Measurements from ENCODE around the gene CEPT1.
"Not testable (repeated sequence)": the region's sequence is repeated elsewhere in the genome, so short reads cannot be mapped to it uniquely, and the experiment has no call there.

CEPT1 gene

DNA sequence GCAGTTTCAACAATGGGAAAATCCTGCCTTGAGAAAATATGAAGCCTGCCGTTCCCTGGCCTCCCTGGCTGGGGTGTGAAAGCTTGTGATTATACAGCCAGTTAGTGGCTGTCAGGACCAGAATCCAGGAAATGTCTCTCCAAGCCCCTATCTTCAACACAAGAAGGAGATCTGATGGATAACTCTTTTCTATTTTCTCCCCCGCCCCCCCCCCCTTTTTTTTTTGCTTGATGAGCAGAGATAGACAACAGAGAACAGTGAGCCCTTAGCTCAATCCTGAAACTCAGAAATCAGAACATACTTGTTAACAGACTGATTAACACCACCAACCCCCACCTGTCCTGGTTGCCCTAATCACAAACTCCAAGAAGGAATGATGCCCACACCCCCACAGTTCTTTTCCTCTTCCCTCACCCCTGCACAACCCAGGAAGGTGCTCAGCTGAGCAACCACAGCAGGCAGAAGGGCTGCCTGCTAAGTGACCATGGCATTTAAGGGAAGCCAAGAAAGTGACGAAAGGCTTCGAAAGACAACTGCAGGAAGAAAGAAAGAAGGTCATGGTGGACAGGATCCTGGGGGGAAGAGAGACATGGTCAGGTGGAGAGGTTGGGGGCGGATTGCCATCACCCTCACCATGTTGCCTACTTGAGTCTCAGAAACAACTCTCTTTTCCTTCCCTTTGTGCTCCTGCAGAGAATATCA, 72.8 kb downstream of the CEPT1 start:
- DNase-seq (ENCODE audit: low spot score) = no peak

DNA sequence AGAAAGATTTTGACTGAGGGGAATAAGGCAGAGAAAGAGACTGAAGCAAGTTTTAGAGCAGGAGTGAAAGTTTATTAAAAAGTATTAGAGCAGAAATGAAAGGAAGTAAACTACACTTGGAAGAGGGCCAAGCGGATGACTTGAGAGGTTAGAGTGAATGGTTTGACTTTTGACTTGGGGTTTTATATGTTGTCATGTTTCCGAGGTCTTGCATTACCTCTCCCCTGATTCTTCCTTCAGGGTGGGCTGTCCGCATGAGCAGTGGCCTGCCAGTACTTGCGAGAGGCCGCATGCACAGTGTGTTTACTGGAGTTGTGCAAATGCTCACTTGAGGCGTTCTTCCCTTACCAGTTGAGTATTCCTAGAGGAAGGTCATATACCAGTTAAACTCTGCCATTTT, 73.4 kb downstream of the CEPT1 start:
- DNase-seq (ENCODE audit: low spot score) = no peak

GRCh38 chr1:111214074-111214801, 74.2 kb downstream of the CEPT1 start:
- DNase-seq (ENCODE audit: low spot score) = no peak

DNA sequence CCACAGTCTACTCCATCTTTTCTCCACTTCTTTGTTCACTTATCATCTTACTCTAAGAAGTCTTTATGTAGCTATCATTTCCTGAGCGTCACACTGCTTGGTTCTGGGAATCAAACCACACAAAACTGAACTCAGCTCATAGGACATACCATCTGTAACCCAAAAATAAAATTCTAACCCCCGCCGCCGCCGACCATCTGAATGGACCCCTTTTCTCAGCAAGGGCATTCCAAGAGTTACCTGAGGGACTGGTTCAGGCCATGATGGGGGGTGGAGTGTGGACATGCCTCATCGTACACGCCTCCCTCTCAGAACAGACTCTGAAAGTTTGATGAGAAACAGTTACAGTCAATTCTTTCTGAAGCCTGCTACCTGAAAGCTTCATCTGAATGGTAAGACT, 74.9 kb downstream of the CEPT1 start:
- DNase-seq (ENCODE audit: low spot score) = no peak

GRCh38 chr1:111215285-111215684, 75.3 kb downstream of the CEPT1 start:
- DNase-seq (ENCODE audit: low spot score) = not testable (repeated sequence)

- DNase-seq (ENCODE audit: low spot score) = no peak
Observed at GRCh38 chr1:111216751-111217150, 76.7 kb downstream of the CEPT1 start.

DNA sequence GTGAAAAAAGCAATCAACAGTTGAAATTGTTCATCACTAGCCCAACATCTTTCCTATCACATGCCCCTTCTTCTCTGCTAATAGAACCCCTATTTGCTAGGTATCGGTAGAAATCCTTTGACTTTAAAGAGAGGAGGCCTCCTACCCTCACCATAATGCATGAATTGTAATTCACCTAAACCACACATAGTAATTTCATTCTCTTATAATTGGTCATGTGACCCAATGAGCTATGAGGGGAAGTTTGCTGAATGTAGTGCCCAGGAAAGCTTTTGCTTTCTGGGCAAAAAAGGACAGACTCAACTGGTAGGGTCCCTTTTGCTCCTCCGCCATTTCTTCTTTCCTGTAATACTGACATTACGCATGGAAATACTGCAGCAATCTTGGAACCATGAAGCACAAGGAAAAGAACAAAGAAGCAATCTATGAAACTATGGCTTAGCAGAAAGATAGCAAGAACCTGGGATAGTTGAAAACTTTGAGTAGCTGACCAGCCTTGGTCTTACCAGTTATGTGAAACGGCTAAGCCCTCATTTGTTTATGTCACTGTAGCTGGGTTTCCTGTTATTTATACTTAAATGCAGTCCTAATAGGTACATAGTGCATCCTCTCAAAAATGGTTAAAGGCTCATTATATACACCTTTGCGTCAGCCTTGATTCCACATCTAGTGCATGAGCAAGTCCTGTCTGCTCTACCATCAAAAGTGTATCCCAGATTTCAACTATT, 77.3 kb downstream of the CEPT1 start:
- DNase-seq (ENCODE audit: low spot score) = no peak

DNA sequence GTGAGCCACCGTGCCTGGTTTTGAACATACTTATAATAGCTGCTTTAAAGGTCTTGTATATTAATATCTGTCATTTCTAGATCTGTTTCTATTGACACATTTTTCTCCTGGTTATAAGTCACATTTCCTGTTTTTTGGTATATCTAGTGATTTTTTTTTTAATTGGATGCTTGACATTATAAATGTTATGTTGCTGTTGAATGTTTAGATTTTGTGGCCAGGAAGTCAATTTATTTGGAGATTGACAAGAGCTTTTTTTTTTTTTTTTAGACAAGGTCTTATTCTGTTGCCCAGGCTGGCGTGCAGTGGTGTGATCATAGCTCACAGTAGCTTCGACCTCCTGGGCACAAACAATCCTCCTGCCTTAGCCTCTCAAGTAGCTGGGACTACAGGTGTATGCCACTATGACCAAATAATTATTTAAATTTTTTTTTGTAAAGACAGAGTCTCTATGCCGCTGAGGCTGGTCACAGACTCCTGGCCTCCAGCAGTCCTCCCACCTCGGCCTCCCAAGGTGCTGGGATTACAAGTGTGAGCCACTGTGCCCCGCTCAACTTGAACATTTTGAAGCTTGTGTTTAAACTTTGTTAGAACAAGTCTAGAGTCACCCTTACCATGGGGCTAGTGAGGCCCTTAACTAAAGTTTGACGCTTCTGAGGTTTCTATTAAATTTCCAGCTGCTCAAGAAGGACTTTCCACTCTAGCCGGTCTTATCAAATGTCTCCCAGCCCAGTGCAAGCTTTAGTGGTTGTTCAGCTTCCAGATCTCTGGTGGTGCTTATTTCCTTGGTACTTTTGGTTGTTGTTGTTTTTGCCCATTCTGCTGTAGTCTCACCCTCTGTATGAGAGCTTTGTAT, 78.9 kb downstream of the CEPT1 start:
- DNase-seq (ENCODE audit: low spot score) = no peak

- DNase-seq (ENCODE audit: low spot score) = no peak
Observed at GRCh38 chr1:111219557-111220286, 79.7 kb downstream of the CEPT1 start.

DNA sequence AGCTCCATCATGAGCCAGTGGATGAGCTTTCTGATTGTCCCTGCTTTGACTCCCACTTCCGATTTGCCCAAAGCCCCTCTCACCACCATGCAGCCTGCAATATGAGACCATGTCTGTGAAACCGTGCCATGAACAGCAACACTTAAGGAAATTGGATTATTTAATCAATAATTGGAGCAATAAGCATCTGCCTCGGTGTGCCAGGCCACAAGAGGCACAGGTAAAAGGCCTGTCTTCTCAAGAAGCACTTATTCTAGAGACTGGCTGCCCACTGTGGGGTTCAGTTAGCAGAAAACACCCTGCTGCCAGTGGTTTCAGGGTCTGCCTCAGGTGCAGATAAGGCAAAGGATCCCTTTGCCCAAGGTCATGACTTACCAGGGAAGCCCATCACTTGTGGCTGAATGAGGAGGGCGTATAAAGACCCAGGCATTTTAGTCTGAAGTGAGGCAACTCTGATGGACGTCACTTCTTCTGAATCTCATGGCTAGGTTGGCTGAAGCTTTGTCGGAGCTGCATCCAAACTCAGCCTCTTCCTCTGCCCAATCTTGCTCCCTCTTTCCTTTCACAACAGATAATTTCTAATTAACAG, 80.4 kb downstream of the CEPT1 start:
- no peak for DNase-seq (ENCODE audit: low spot score)

DNA sequence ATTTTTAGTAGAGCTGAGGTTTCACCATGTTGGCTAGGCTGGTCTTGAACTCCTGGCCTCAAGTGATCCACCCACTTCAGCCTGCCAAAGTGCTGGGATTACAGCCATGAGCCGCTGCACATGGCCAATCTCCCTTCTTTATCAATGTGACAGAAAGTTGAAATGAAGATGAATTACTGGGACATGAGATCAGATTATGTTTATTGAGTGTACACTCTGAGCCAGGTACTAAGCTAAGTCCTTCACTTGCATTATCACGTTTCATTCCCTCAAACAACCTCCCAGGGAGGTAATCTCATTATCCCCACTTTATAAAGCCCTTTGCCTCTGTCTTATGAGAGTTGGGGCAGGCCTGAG, 81.2 kb downstream of the CEPT1 start:
- no peak for DNase-seq (ENCODE audit: low spot score)

GRCh38 chr1:111221633-111222291, 81.7 kb downstream of the CEPT1 start:
- DNase-seq (ENCODE audit: low spot score) = no peak

DNA sequence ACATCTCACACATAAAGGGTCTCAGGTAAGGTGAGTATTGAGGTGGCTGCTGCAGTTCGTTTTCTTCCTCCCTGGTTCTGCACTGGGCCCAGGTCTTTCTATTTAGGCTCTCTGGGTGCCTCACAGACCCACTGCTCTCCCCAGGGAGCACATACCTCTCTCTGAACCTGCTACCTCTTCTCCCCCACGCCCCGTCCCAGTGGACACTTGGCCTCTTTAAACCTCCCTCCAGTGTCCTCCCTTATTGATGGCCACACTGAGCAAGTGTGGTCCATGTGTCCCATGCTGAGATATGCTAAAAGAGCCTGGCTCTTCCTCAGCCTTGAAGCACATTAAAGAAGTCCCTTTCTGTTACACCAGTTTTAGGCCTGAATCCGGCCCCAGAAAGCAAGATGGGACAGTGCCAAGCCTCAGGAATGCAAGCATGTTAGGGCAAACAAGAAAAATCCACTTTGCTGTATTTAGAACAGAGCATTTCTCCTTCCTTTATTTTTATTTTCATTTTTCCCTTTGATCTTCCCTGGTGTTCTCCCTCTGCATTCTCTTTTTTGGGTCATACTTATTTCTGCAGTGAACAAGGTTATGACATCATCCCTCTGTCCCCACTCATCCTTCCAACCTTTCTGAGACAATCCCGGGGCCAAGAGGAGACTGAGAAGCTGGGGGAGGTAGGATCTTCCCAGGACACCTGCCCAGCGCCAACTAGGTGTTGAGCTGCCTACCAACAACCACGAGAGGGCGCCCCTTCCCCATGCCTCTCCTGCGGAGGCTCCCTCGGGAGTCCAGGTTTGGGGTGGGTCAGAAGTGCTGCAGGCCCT, 82.5 kb downstream of the CEPT1 start:
- peak; percentile 61 for DNase-seq (ENCODE audit: low spot score)

DNA sequence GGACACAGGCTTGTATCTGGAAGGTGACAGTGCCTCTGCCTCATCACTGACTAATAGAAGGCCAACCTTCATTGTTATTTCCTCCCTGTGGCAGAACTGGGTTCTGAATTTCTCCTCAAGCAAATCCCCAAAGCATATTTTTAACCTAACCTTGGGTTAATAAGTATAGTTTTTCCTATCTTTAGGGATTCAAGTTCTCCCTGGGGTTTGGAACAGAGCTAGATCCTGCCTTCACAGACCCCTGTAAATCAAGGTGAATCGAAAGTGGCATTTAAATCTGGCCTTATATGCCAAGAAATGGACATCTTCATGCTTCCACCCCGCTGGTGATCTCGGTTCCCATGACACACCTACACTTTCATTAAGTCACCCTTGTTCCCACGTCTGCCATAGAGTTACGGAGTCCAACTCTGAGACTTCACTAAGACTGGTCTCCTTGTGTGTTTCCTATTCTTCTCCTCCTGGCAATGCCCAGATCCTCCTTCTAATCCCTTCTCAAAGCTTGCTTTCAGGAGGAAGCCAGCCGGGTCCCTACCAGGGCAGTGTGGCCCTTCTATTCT, 83.2 kb downstream of the CEPT1 start:
- no peak for DNase-seq (ENCODE audit: low spot score)

DNA sequence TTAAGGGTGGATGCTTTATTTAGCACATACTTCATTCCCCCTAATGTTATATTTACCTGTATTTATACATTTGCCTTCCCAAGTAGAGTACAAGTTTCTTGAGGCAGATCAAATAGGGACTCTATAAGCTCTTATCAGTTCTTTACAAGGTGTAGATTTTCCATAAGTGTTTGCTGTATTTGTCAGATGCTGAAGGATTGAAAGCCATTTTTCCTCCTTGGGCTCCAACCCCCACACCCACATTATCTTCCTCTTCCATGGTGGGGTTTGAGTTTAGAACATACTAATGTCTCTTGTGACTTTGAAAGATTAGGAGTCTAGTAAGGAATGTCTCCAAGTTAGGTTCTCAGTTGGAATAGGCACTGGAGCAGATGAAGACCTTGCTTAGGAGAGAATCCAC, 85.1 kb downstream of the CEPT1 start:
- no peak for DNase-seq (ENCODE audit: low spot score)

DNA sequence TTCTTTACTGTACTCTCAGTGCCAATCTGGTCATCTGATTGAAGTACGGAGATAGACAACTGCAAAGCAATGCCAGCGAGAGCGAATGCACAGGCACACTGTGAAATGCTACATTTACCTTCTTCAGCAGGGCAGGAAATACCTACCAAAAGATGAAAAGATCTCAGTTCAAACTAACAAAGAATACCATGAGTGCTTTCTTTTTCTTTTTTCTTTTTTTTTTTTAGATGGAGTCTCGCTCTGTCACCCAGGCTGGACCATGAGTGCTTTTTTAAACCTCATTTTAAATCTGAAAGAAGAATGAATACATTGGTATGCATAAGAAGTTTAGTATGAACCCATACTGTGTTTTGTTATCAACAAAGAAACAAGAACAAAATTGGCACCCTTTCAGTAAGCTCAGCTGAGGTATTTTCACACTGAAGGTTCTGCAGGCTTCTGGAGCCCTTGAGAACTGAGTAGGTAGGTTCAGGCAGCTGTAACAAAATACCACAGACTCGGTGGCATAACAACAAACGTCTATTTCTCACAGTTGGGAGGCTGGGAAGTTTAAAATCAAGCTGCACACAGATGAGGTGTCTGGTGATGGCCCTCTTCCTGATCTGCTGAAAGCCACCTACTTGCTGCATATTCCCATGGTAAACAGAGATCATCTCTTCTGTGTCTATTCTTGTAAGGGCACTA, 85.8 kb downstream of the CEPT1 start:
- DNase-seq (ENCODE audit: low spot score) = no peak

- no peak for DNase-seq (ENCODE audit: low spot score)
Observed at GRCh38 chr1:111227434-111227833, 87.4 kb downstream of the CEPT1 start, which contains the start of gene CHI3L2. TSS of gene CHI3L2 (plus strand) at chr1:111227713. CDS start at chr1:111227730, 17 bp downstream.

DNA sequence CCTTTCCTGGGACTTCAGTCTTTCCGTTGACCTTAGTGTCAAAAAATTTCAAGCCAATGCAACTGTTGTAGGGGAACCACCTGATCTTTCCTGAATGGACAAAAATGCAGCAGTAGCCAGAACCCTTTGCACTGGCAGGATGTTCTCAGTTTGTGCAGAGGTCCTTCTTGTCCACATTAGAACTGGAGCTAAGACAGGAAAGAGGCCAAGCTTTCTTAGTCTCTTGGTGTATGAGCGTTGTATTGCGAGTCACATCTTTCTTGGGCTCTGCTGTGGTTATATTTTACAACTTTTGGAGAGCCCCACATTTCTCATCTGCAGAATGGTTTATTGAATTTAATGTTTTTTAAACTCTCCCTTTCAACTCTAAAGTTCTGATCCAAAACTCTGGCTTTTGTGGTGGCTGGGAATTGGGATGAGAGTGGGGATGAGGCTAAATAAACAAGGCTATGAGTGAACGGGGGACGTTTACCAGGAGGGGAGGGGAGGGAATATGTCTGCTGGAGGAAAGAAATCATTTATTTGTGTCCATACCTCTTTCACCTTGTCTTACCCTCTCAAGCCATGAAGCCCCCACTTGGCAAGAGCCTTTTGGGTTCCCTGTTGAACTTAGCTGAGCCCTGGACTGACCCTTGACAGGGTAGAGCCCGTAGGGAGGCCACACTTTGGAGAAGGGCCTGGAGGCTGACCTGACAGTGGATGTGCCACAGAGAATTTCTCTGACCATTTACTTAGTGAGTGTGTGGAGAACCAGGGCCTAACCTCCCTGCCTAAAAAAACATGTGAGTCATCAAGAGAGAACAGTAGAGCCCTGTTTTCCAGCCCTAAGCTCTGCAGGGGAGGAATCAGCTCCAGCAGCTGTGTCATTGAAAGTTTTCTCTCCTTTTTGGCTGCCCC, 88.1 kb downstream of the CEPT1 start:
- no peak for DNase-seq (ENCODE audit: low spot score)
